GM19324 (cell line): Measurements from ENCODE around the gene CACNA1C.

Experiments
- ATAC-seq: cut with Tn5 transposase; IDR thresholded peaks from one replicate; pipeline ENCODE4 v1.9.1; 2021; ENCODE audit warnings: mild to moderate bottlenecking, moderate library complexity; ENCODE audit not compliant: unreplicated experiment, low FRiP score

CACNA1C gene

GRCh38 chr12:2306735-2307134 is 253.9 kb downstream of the CACNA1C start:
- ATAC-seq = no peak

DNA sequence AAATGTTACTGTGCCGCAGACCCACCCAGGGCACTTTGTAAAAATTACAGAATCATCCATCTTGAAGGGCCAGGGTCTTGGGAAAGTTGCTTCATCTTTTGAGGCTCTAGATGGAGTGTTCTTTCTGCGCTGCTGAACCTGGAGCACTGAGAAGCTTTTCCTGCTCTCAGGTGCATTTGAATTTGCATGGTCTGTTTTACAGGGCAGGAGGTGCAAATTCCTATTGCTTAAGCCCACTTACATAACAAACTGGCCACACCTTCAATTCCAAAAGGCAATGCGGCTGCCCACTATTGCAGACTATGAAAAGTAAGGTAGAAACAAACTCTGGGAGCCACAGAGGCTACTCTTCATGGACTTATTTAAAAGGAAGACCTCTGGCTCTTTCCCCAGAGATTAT is 254.8 kb downstream of the CACNA1C start:
- no peak for ATAC-seq

GRCh38 chr12:2309647-2310046 is 256.9 kb downstream of the CACNA1C start:
- ATAC-seq = no peak

DNA sequence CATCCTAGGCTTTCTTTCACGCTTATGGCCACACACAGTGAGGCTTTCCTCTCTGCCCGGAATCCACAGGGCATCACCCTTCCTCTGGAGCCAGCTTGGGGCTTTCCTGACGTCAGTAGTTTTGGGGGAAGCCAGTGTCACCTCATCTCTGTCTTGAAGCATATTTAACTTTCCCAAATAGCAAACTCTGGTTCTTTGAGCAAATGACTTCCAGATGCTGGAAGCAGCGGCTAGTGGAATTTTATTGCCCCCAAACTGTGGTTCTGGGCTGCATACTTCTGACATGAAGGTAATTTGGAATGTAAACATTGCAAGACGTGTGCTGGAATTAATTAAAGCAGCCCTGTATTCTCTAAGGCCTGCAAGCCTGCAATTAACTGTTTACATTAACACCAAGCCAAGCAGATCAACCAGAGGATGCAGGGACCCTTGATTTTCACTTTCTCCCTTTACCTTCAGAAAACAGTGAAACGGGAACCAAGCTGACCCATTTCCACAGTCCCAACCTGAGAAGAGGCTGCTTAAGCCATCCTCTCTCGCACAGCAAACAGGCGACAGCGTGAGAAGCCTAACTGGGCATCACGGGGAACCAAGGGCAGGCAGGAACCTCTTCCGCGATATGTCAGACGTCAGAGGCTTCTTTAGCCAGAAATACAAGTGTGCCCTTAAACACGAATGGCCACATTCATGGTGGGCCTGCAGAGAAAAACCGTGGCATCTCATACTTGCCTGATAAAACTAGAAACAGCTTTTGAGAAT is 258.4 kb downstream of the CACNA1C start:
- ATAC-seq = no peak

DNA sequence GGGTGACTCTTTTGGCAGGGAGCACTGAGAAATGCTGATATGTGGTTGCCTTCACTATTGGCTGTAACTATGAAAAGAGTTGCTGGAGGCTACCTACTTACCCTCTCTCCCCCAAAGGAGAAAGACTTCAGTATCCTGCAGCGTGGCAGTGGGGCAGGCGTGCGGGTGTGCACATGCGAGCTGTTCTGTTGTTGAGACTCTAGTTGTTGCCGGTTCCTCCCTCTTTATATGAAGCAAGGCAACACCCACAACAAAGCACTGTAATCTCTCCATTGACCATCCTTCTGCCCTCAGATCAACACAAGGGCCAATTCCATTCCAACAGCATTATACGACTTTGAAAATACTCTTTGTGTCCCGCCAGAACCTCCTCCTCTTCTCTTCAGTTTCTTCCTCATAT is 259.4 kb downstream of the CACNA1C start:
- ATAC-seq = no peak

- no peak for ATAC-seq
These were observed 260.0 kb downstream of the CACNA1C start for GRCh38 chr12:2312770-2313169.

- no peak for ATAC-seq
These were observed 261.7 kb downstream of the CACNA1C start for GRCh38 chr12:2314492-2314891.

GRCh38 chr12:2317772-2318171 is 265.0 kb downstream of the CACNA1C start:
- no peak for ATAC-seq

GRCh38 chr12:2318286-2318685 is 265.5 kb downstream of the CACNA1C start:
- no peak for ATAC-seq

DNA sequence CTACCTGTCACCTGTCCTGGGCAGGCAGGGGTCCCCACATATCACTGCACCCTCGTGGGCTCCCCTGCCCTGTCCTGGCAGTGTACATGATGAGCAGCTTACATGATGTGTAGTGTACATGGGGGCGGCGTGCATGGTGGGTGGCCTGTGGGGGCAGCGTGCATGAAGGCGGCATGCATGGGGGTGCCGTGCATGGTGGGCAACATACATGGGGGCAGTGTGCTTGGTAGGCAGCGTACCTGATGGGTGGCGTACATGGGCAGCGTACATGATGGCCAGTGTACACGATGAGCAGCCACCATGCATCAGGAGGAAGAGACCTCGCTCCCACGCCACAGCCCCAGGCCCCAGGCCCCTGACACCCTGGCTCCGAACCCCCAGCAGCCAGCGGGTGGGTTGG is 266.3 kb downstream of the CACNA1C start:
- no peak for ATAC-seq

- no peak for ATAC-seq
These were observed 267.1 kb downstream of the CACNA1C start for GRCh38 chr12:2319737-2320506.

DNA sequence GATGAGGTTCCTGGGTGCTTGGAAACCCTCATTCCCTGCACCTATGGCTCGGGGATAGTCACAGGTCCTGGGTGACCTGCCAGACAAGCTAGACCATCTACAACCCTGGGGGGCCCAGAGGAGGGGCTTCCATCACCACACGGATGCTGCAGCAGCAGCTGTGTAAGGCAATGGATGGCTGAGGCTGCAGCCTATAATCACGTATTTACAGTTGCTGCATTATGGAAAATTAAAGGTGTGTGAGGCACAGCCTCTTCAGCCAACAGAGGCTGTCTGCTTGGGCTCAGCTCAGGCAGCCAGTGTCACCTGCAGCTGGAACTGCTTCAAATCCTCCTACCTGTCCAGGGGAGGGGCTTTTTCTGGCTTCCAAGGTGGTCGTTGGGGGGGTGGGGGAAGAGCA is 268.1 kb downstream of the CACNA1C start:
- ATAC-seq = no peak

GRCh38 chr12:2322554-2323120 is 269.9 kb downstream of the CACNA1C start:
- no peak for ATAC-seq

DNA sequence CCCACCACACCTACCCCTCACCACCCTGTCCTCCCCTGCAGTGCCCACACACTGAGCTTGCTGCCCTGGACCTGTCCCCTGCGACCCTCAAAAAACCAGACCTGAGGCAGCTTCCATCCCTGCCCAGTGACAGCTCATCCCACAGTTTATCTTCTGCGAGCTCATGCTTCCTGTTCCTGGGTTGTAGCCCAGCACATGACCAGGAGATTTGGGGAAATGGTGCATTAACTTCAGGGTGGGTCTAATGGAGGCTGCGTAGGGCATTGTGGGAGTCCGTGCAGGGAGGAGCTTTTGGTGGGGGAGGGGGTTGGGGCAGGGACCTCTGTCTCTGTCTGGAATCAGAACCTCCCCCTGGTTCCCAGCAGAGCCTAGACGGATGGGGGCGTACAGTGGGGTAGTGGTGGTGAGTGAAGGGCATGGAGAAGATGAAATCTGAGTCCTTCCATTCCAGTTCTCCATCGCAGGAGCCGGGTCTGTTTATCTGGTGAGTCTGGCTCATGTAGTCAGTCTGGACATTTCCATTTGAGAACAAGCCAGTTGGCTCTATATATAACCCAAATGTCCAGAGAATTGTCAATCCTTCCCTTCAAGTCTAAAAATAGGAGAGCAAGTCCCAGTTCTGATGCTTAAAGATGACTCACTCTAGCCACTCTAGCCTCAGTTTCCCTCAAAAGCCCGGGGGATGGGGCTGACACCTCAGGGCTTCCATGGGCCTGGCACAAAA is 270.9 kb downstream of the CACNA1C start:
- no peak for ATAC-seq

DNA sequence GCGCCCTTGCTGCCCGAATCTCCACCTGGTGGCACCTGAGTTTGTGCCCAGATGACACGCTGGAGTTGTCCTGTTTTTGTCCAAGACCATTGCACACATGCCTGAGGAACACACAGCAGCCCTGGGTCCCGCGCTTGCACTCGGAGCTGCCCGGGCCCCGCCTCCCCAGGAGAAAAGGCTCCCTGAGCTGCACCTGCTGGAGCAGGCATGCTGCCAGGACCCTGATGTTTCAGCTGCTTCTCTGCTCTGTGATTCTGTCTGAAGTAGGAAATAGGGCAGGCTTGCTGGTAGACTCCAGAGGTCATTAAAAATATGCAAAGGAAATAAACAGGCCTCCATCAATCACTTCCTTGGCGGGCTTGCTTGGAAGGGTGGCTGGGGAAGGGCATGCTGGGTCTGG is 271.6 kb downstream of the CACNA1C start:
- no peak for ATAC-seq

- ATAC-seq = no peak
These were observed 272.7 kb downstream of the CACNA1C start for GRCh38 chr12:2325519-2325918.

DNA sequence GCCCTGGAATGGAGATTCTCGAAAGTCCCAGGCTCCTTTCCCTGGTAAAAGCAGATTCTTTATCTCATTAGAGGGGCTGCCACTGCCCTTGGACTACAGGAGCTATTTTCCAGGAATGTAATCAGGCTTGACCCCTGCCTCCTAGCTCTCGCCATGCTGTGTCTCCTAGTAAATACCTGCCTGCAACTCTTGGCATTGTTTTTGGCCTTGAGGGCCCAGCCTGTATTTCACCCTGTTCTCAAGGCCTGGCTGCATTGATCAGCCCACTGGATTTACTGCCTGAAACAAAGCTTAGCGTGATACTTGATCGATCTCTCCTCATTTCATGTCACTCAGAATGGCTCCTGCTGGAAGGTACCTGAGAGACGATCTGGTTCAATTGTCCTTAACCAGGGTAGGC is 273.7 kb downstream of the CACNA1C start:
- ATAC-seq = no peak

- ATAC-seq = no peak
These were observed 275.9 kb downstream of the CACNA1C start for GRCh38 chr12:2328661-2329060.

DNA sequence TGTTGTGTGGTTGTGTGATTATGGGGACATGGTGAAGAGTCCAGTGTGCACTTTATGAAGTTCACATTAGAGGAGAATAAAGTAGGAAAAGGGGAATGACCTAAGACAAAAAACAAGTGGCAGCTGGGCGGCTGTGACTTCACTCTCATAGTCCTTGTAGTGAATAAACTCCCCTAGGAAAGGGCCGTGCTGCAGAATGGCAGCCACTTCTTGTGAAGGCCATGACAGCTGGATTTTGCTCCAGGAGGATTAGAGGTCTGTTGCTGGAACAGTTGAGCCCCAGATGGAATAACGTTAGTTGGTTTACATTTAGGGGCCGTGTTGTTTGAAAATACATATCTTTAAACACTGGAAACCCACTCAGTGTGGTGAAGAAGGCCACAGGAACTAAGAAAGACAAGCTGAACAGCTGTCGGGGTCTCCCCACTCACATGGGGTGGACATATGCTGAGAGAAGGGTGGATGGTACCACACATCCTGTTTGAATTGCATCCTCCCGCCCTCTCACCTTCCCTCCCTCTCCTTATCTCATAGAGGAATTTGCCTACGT is 276.9 kb downstream of the CACNA1C start:
- ATAC-seq = no peak

- ATAC-seq = no peak
These were observed 279.4 kb downstream of the CACNA1C start for GRCh38 chr12:2332236-2332635.

DNA sequence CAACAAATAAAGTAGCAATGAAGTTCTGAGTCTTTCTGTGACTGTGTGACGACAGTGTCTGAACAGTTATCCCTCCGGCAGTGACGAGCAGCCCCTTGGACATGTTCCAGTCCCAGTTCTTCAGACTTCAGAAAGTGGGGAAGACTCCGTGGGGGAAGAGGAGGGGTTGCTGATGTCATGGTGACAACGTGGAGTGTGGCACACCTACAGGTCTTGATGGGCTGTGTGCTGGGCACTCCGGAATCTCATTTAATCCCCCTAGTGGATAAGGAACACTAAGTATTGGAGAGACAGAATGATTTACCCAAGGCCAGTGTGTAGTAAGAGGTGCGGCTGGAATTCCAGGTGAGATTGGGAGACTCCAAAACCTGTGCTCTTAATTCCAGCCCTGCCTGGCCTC is 280.2 kb downstream of the CACNA1C start:
- no peak for ATAC-seq
